HG02970 (cell line): ENCODE results near the gene BBS1.
"Not testable (repeated sequence)": the region's sequence is repeated elsewhere in the genome, so short reads cannot be mapped to it uniquely, and the experiment has no call there.

ENCODE experiments used
- ATAC-seq: cut with Tn5 transposase; IDR thresholded peaks from one replicate; pipeline ENCODE4 v1.9.1; 2021; ENCODE audit warnings: mild to moderate bottlenecking, moderate library complexity, moderate number of reproducible peaks; ENCODE audit not compliant: unreplicated experiment, low FRiP score

BBS1 gene

GRCh38 chr11:66510990-66511339, 530 bp downstream of the BBS1 start:
- ATAC-seq = no peak

GRCh38 chr11:66523611-66524010, 13.2 kb downstream of the BBS1 start:
- ATAC-seq = no peak

GRCh38 chr11:66524304-66525040, 14.0 kb downstream of the BBS1 start:
- ATAC-seq = no peak

GRCh38 chr11:66529069-66529468, 18.6 kb downstream of the BBS1 start:
- no peak for ATAC-seq

GRCh38 chr11:66529655-66530054, 19.2 kb downstream of the BBS1 start:
- no peak for ATAC-seq

GRCh38 chr11:66530927-66531709, 20.7 kb downstream of the BBS1 start:
- no peak for ATAC-seq

GRCh38 chr11:66531841-66532240, 21.4 kb downstream of the BBS1 start:
- ATAC-seq = no peak

- ATAC-seq = no peak
These were observed 22.3 kb downstream of the BBS1 start for GRCh38 chr11:66532784-66533183.

GRCh38 chr11:66539170-66539869, 28.9 kb downstream of the BBS1 start:
- no peak for ATAC-seq

GRCh38 chr11:66539870-66540213, 29.4 kb downstream of the BBS1 start:
- no peak for ATAC-seq

GRCh38 chr11:66540598-66540997, 30.2 kb downstream of the BBS1 start:
- ATAC-seq = not testable (repeated sequence)

GRCh38 chr11:66541892-66542291, 31.5 kb downstream of the BBS1 start:
- no peak for ATAC-seq

- ATAC-seq = no peak
These were observed 31.9 kb downstream of the BBS1 start for GRCh38 chr11:66542362-66542761.

- ATAC-seq = no peak
These were observed 33.0 kb downstream of the BBS1 start for GRCh38 chr11:66543263-66544107.

GRCh38 chr11:66544952-66545351, 34.5 kb downstream of the BBS1 start:
- not testable (repeated sequence) for ATAC-seq

GRCh38 chr11:66545701-66546367, 35.4 kb downstream of the BBS1 start, which contains the start of gene ZDHHC24:
TSS of gene ZDHHC24 (minus strand) at chr11:66546048. CDS start at chr11:66546003, 45 bp downstream.
- peak; percentile 77 for ATAC-seq

- ATAC-seq = no peak
These were observed 36.0 kb downstream of the BBS1 start, which contains the start of gene ACTN3 for GRCh38 chr11:66546368-66546965. TSS of gene ACTN3 (plus strand) at chr11:66546903. CDS start at chr11:66546938, 35 bp downstream.

- no peak for ATAC-seq
These were observed 36.7 kb downstream of the BBS1 start for GRCh38 chr11:66546966-66547661.

- no peak for ATAC-seq
These were observed 37.2 kb downstream of the BBS1 start for GRCh38 chr11:66547662-66548009.
